ENCODE data around the gene PDIA3. TPM values are rescaled to one million over a fixed set of nuclear protein-coding genes. Genes with fewer than 3 reads are reported as not detected.
"Not testable (repeated sequence)": the region's sequence is repeated elsewhere in the genome, so short reads cannot be mapped to it uniquely, and the experiment has no call there.

PDIA3 gene
- total RNA-seq, 1 experiment from 2014 or later = 216 TPM

GRCh38 chr15:43815064-43815463, 68.8 kb downstream of the PDIA3 start:
- not testable (repeated sequence) for DNase-seq (ENCODE audit: low read depth)

- no peak for DNase-seq (ENCODE audit: low read depth)
Measured at GRCh38 chr15:43821505-43821904, 75.3 kb downstream of the PDIA3 start.

Small RNAs within 50 kb of the gene (small RNA-seq; reads per million reads assigned to genes)
- not detected for gene MIR1282
- not detected for gene RNU6-353P
- gene RNU6-354P = not detected

Other genes with a start within 250 kb of the PDIA3 start
- gene MAP1A, start 228.8 kb upstream of the PDIA3 start, total RNA-seq (2014; rRNA removed; shearing (Covaris generic)) = 1.4 and 1.7 TPM in 2 replicates
- gene PPIP5K1, start 156.2 kb upstream of the PDIA3 start, total RNA-seq (2014; rRNA removed; shearing (Covaris generic)) = 4.1 and 6.7 TPM in 2 replicates
- gene CKMT1B, start 152.4 kb upstream of the PDIA3 start, total RNA-seq (2014; rRNA removed; shearing (Covaris generic)) = 0.20 and 0.27 TPM in 2 replicates
- gene STRC, start 127.6 kb upstream of the PDIA3 start, total RNA-seq (2014; rRNA removed; shearing (Covaris generic)) = not detected in 2 replicates
- gene CATSPER2, start 97.6 kb upstream of the PDIA3 start, total RNA-seq (2014; rRNA removed; shearing (Covaris generic)) = 0.03 and 0.57 TPM in 2 replicates
- 0.26 TPM in 1 of 2 replicates, not detected in the other for gene CKMT1A, start 52.6 kb upstream of the PDIA3 start, total RNA-seq (2014; rRNA removed; shearing (Covaris generic))
- 2.2 and 3.0 TPM in 2 replicates for gene ELL3, start 30.5 kb downstream of the PDIA3 start, total RNA-seq (2014; rRNA removed; shearing (Covaris generic))
- 319 and 346 TPM in 2 replicates for gene SERF2, start 45.9 kb downstream of the PDIA3 start, total RNA-seq (2014; rRNA removed; shearing (Covaris generic))
- gene SERINC4, start 53.8 kb downstream of the PDIA3 start, total RNA-seq (2014; rRNA removed; shearing (Covaris generic)) = 0.13 and 0.18 TPM in 2 replicates
- gene HYPK, start 54.2 kb downstream of the PDIA3 start, total RNA-seq (2014; rRNA removed; shearing (Covaris generic)) = 19.6 and 26.9 TPM in 2 replicates
- 21.7 and 23.8 TPM in 2 replicates for gene MFAP1, start 78.3 kb downstream of the PDIA3 start, total RNA-seq (2014; rRNA removed; shearing (Covaris generic))
- 15.1 and 19.6 TPM in 2 replicates for gene WDR76, start 80.6 kb downstream of the PDIA3 start, total RNA-seq (2014; rRNA removed; shearing (Covaris generic))

Data from HT1080 (cell line).